ENCODE results near the gene SLC25A25. TPM values are rescaled to one million over a fixed set of nuclear protein-coding genes. Genes with fewer than 3 reads are reported as not detected.

The SLC25A25 gene
- total and polyA plus RNA-seq, 9 of the 15 experiments (the other 6 are each of a cell fraction or from before 2014, with no cell fraction given), result 0.07 to 35.9 (median 23.2) TPM

- TF ChIP-seq UBTF (IDR thresholded peaks at IDR 0.05; ENCODE audit: borderline replicate concordance in 1 of 2, low read depth in 2 of 2, low read length in 2 of 2) (peak in 1 of 2 experiments; percentile 40; a peak in 1 of 4 replicates), NUFIP1 (IDR thresholded peaks at IDR 0.05; ENCODE audit: partially characterized antibody) (no peak), ARID1B (IDR thresholded peaks at IDR 0.05) (peak; percentile 67), ZKSCAN8 (CRISPR knock-in tag; IDR thresholded peaks at IDR 0.05) (no peak), MTA3 (IDR thresholded peaks at IDR 0.05; ENCODE audit: borderline replicate concordance) (no peak), RNF2 (IDR thresholded peaks at IDR 0.05) (no peak), MAFK (IDR thresholded peaks at IDR 0.05; ENCODE audit: low read length) (peak; percentile 86), SAP30 (IDR thresholded peaks at IDR 0.05; ENCODE audit: borderline replicate concordance, insufficient read depth, low read depth, low read length, poor library complexity, severe bottlenecking) (no peak), SIX5 (IDR thresholded peaks at IDR 0.05; ENCODE audit: borderline replicate concordance in 1 of 2, insufficient read depth in 1 of 2, low read depth in 1 of 2, low read length in 2 of 2) (no peak), DMBX1 (CRISPR knock-in tag; IDR thresholded peaks at IDR 0.05; ENCODE audit: borderline replicate concordance) (0 out of 2 replicates have a peak, but pooled peaks have one; percentile 35), ZNF778 (CRISPR knock-in tag; IDR thresholded peaks at IDR 0.05) (no peak), MCM5 (IDR thresholded peaks at IDR 0.05; ENCODE audit: low read depth) (no peak), ZNF175 (CRISPR knock-in tag; IDR thresholded peaks at IDR 0.05; ENCODE audit: low read depth) (no peak), ELK3 (CRISPR knock-in tag; IDR thresholded peaks at IDR 0.05) (no peak), PBX2 (CRISPR knock-in tag; IDR thresholded peaks at IDR 0.05; ENCODE audit: low read depth) (no peak), PBX2 (tag; conservative IDR thresholded peaks at IDR 0.05; ENCODE audit: low read depth) (peak; percentile 30; the same call in 1 of the 2 replicates), ATF6 (CRISPR knock-in tag; IDR thresholded peaks at IDR 0.05) (no peak), MYBL2 (IDR thresholded peaks at IDR 0.05; ENCODE audit: low read depth) (no peak), MYBL2 (CRISPR knock-in tag; IDR thresholded peaks at IDR 0.05; ENCODE audit: borderline replicate concordance) (no peak), MCM3 (IDR thresholded peaks at IDR 0.05) (no peak), CHD2 (IDR thresholded peaks at IDR 0.05; ENCODE audit: low read depth, low read length) (no peak), ZNF174 (CRISPR knock-in tag; IDR thresholded peaks at IDR 0.05) (no peak), ZNF239 (CRISPR knock-in tag; IDR thresholded peaks at IDR 0.05) (no peak)
Observed at GRCh38 chr9:128082151-128082550, 14.1 kb downstream of the SLC25A25 start (continued).
